Stimulated activated CD4-positive, alpha-beta T cell treated with anti-CD3 and anti-CD28 coated beads, Interleukin-4, amount 100 ng/mL, for 24 hours (primary cell): Measurements from ENCODE around the gene OR8D1.
"Not testable (repeated sequence)": the region's sequence is repeated elsewhere in the genome, so short reads cannot be mapped to it uniquely, and the experiment has no call there.

Source experiments
- DNase-seq: peaks from one replicate; pipeline ENCODE4 v3.0.0-alpha.2; 2020

Gene OR8D1

GRCh38 chr11:124278261-124278660 is 35.5 kb downstream of the OR8D1 start:
- DNase-seq, result no peak

- no peak for DNase-seq
Observed at GRCh38 chr11:124277804-124278203, 35.9 kb downstream of the OR8D1 start.

GRCh38 chr11:124277207-124277606 is 36.5 kb downstream of the OR8D1 start:
- DNase-seq, result no peak

GRCh38 chr11:124276081-124276480 is 37.7 kb downstream of the OR8D1 start:
- DNase-seq, result no peak

- no peak for DNase-seq
Observed at GRCh38 chr11:124274000-124274399, 39.7 kb downstream of the OR8D1 start.

- DNase-seq, result not testable (repeated sequence)
Observed at GRCh38 chr11:124270886-124271285, 42.9 kb downstream of the OR8D1 start.

- not testable (repeated sequence) for DNase-seq
Observed at GRCh38 chr11:124265041-124265440, 48.7 kb downstream of the OR8D1 start.

- no peak for DNase-seq
Observed at GRCh38 chr11:124256076-124256475, 57.7 kb downstream of the OR8D1 start, which contains the start of gene OR8G5. Gene OR8G5, plus strand, starts transcription at chr11:124256376. Its CDS starts 8,556 bp downstream, at chr11:124264932.
